ENCODE data around the gene GANC.

DNA sequence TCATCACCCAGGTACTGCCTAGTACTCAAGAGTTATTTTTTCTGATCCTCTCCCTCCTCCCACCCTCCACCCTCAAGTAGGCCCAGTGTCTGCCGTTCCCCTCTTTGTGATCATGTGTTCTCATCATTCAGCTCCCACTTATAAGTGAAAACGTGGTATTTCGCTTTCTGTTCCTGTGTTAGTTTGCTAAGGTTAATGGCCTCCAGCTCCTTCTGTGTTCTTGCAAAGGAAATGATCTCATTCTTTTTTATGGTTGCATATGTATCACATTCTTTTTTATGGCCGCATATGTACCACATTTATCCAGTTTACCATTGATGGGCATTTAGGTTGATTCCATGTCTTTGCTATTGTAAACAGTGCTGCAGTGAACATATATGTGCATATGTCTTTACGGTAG, 8.2 kb upstream of the GANC start:
- TF ChIP-seq, protein P1, sequence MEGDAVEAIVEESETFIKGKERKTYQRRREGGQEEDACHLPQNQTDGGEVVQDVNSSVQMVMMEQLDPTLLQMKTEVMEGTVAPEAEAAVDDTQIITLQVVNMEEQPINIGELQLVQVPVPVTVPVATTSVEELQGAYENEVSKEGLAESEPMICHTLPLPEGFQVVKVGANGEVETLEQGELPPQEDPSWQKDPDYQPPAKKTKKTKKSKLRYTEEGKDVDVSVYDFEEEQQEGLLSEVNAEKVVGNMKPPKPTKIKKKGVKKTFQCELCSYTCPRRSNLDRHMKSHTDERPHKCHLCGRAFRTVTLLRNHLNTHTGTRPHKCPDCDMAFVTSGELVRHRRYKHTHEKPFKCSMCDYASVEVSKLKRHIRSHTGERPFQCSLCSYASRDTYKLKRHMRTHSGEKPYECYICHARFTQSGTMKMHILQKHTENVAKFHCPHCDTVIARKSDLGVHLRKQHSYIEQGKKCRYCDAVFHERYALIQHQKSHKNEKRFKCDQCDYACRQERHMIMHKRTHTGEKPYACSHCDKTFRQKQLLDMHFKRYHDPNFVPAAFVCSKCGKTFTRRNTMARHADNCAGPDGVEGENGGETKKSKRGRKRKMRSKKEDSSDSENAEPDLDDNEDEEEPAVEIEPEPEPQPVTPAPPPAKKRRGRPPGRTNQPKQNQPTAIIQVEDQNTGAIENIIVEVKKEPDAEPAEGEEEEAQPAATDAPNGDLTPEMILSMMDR (IDR thresholded peaks at IDR 0.05; ENCODE audit: low read depth, low read length): no peak
- TF ChIP-seq POLR2A (IDR thresholded peaks at IDR 0.05; ENCODE audit: extremely low read depth, insufficient read length): no peak
- TF ChIP-seq, protein P2, sequence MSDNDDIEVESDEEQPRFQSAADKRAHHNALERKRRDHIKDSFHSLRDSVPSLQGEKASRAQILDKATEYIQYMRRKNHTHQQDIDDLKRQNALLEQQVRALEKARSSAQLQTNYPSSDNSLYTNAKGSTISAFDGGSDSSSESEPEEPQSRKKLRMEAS (IDR thresholded peaks at IDR 0.05; ENCODE audit: low read depth, low read length): no peak
